Measurements from ENCODE around the gene NT5DC1. TPM values are rescaled to one million over a fixed set of nuclear protein-coding genes. Genes with fewer than 3 reads are reported as not detected.

NT5DC1 gene
- total RNA-seq, 1 experiment from 2014 or later = 37.9 TPM

GRCh38 chr6:116253188-116253504 lies 152.5 kb downstream of the NT5DC1 start:
- POLR2A ChIA-PET (ENCODE audit: low non-redundant PET) = no interaction called here
- intact Hi-C loops (cut with micrococcal nuclease; ENCODE audit: unreplicated experiment) = no loop called here

DNA sequence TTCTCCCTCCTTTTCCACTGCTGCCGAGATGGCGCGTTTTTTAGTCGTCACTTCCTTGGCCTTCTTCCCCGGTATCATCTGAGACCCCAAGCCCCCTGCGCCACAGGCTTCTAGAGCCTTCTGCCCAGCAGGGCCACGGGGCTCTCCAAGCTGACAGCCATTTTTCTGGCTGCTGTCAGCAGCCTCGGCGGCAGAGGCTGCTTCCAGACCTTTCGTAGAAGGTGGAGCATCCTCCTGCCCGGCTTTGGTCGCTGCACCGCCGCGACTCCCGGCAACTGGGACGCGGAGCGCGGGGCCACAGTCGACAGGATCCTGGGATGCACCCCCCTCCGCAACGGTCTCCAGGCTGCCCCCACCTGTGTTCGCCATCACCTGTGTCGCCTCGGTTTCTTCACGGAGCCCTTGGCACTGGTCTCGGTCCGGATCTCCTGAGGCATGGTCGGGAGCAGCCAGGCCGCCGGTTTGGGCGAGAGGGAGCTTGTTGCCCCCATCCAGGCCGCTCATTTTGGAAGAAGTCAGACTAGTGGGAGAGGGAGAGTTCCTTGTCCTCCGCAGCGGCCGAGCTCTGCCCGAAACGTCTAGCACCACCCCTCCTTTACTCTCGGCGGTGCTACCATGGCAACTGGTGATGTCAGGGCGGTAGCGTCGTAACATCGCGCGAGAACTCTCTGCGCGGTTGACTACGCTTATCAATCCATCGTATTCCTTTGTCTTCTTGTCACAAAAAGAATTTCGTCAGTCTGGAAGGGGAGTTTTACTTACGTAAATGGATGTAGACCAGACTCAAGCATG lies 153.0 kb downstream of the NT5DC1 start, which contains the start of gene TSPYL4:
Gene TSPYL4 (minus strand): TSS at position 571 of the 792 bp plus-strand sequence. CDS start 67 bp downstream, at position 504.
- intact Hi-C loops (cut with micrococcal nuclease; ENCODE audit: unreplicated experiment) = no loop called here
- H3K27me3 ChIP-seq (replicated peaks; ENCODE audit: insufficient read depth, low read depth, low read length, poor library complexity) = no peaks in the 10 kb centered on the region
- ChIA-PET CTCF (interaction anchor here (2.7 kb wide), 1 partner anchor 15 kb away, joined by 8 read pairs; no protein-coding TSS in a partner anchor), POLR2A (ENCODE audit: low non-redundant PET) (interaction anchor here (0.5 kb wide), 1 partner anchor 391 kb away, joined by 3 read pairs; no protein-coding TSS in a partner anchor)
- TF ChIP-seq EZH2 (IDR thresholded peaks at IDR 0.05; ENCODE audit: borderline replicate concordance, low read depth, low read length, poor library complexity, severe bottlenecking) (no peak), CTCF (conservative IDR thresholded peaks at IDR 0.05; ENCODE audit: low read depth, low read length) (no peak)
- BruUV-seq (replicated peaks) = no TSS peak
- peak within 1 kb of the TSS; percentile 81 for H3K4me3 ChIP-seq (ENCODE audit: low read depth, low read length, poor library complexity, severe bottlenecking)
- DNase-seq (ENCODE audit: low spot score) = peak; percentile 98
- no peaks in the 10 kb centered on the region for H3K36me3 ChIP-seq (ENCODE audit: insufficient read depth, low read length, poor library complexity, severe bottlenecking)
- H3K4me1 ChIP-seq (ENCODE audit: insufficient read depth, low read length, poor library complexity, severe bottlenecking) = peaks cover 38% of the 10 kb centered on the region
- no peaks in the 10 kb centered on the region for H3K9me3 ChIP-seq (ENCODE audit: low read depth, low read length, poor library complexity, severe bottlenecking)
- peak within 1 kb of the TSS; percentile 98 for H3K27ac ChIP-seq (ENCODE audit: low read depth, low read length, poor library complexity, severe bottlenecking)

More at GRCh38 chr6:116253188-116253504, 152.5 kb downstream of the NT5DC1 start:
- Histone ChIP-seq H3K27me3 (replicated peaks; ENCODE audit: insufficient read depth, low read depth, low read length, poor library complexity) (no peaks in the 10 kb centered on the region), H3K36me3 (ENCODE audit: insufficient read depth, low read length, poor library complexity, severe bottlenecking) (no peaks in the 10 kb centered on the region), H3K9me3 (ENCODE audit: low read depth, low read length, poor library complexity, severe bottlenecking) (no peaks in the 10 kb centered on the region), H3K27ac (ENCODE audit: low read depth, low read length, poor library complexity, severe bottlenecking) (peak overlapping the region; percentile 98), H3K4me3 (ENCODE audit: low read depth, low read length, poor library complexity, severe bottlenecking) (peak overlapping the region; percentile 81), H3K4me1 (ENCODE audit: insufficient read depth, low read length, poor library complexity, severe bottlenecking) (peaks cover 38% of the 10 kb centered on the region)
- CTCF ChIA-PET = interaction anchor here (2.7 kb wide), 1 partner anchor 16 kb away, joined by 8 read pairs; no protein-coding TSS in a partner anchor
- TF ChIP-seq EZH2 (IDR thresholded peaks at IDR 0.05; ENCODE audit: borderline replicate concordance, low read depth, low read length, poor library complexity, severe bottlenecking) (no peak), CTCF (conservative IDR thresholded peaks at IDR 0.05; ENCODE audit: low read depth, low read length) (no peak)
- BruUV-seq (replicated peaks) = no TSS peak
- no peak for DNase-seq (ENCODE audit: low spot score)

- intact Hi-C loops (cut with micrococcal nuclease; ENCODE audit: unreplicated experiment) = no loop called here
- Histone ChIP-seq H3K9me3 (ENCODE audit: low read depth, low read length, poor library complexity, severe bottlenecking) (no peaks in the 10 kb centered on the region), H3K4me3 (ENCODE audit: low read depth, low read length, poor library complexity, severe bottlenecking) (peak overlapping the region; percentile 81), H3K36me3 (ENCODE audit: insufficient read depth, low read length, poor library complexity, severe bottlenecking) (no peaks in the 10 kb centered on the region), H3K27ac (ENCODE audit: low read depth, low read length, poor library complexity, severe bottlenecking) (peak overlapping the region; percentile 98), H3K27me3 (replicated peaks; ENCODE audit: insufficient read depth, low read depth, low read length, poor library complexity) (no peaks in the 10 kb centered on the region), H3K4me1 (ENCODE audit: insufficient read depth, low read length, poor library complexity, severe bottlenecking) (peaks cover 38% of the 10 kb centered on the region)
- POLR2A ChIA-PET (ENCODE audit: low non-redundant PET) = no interaction called here
- BruUV-seq (replicated peaks) = TSS peak; percentile 89
- TF ChIP-seq EZH2 (IDR thresholded peaks at IDR 0.05; ENCODE audit: borderline replicate concordance, low read depth, low read length, poor library complexity, severe bottlenecking) (no peak), CTCF (conservative IDR thresholded peaks at IDR 0.05; ENCODE audit: low read depth, low read length) (no peak)
- CTCF ChIA-PET = no interaction called here
- no peak for DNase-seq (ENCODE audit: low spot score)
Observed at GRCh38 chr6:116254297-116255056, 153.8 kb downstream of the NT5DC1 start.
